Thyroid gland (tissue), 4 donors: ENCODE data around the gene ZWILCH. TPM values are rescaled to one million over a fixed set of nuclear protein-coding genes. Genes with fewer than 3 reads are reported as not detected.

Source experiments
- DNase-seq, 2 donors: peaks; one replicate each; pipeline ENCODE4 v3.0.0-alpha.2; 2019
- H3K27ac ChIP-seq, 3 donors: fragments of 200-600 bp; sonication (generic); 1 replicate in 2 of 3; 2 replicates in 1 of 3; pipeline ENCODE4 v1.5.1; 2016 to 2019; ENCODE audit warnings: mild to moderate bottlenecking in 1 of 3, moderate library complexity in 1 of 3
- H3K27me3 ChIP-seq: fragments of 200-600 bp; sonication (generic); one replicate; pipeline ENCODE4 v1.5.1; 2019
- H3K36me3 ChIP-seq, 2 donors: fragments of 200-600 bp; sonication (generic); one replicate each; pipeline ENCODE4 v1.5.1; 2016 to 2019
- H3K4me1 ChIP-seq, 2 donors: fragments of 200-600 bp; sonication (generic); one replicate each; pipeline ENCODE4 v1.5.1; 2017 to 2019
- H3K4me3 ChIP-seq, 3 donors: fragments of 200-600 bp; sonication (generic); replicated peaks in 1 of 3; 1 replicate in 2 of 3; 2 replicates in 1 of 3; pipeline ENCODE4 v1.5.1; 2016; ENCODE audit warnings: mild to moderate bottlenecking in 1 of 3
- H3K9me3 ChIP-seq: fragments of 200-600 bp; sonication (generic); one replicate; pipeline ENCODE4 v1.5.1; 2017
- POLR2A ChIP-seq, 2 donors: fragments of 450-650 bp; IDR thresholded peaks; one replicate each; pipeline ENCODE4 v1.6.1; 2017; ENCODE audit warnings: antibody characterized with exemption in 2 of 2, mild to moderate bottlenecking in 2 of 2, moderate library complexity in 1 of 2
- WGBS, 2 donors: methylation state at CpG; one replicate each; pipeline ENCODE4 v1.1.5; 2017; 5-methylcytosine and 5-hydroxymethylcytosine counted together
- intact Hi-C: fragments of 100-400 bp; cut with DNase I; formaldehyde crosslinking; loops from one replicate; pipeline ENCODE4 v1.15.1; 2023
- total RNA-seq, 4 donors: library from RNA; depleted of rRNA; stranded (reverse); fragments of >200 nt; gene quantifications; one replicate each; pipeline ENCODE4 v1.2.3, GENCODE V29; 2016
- TF ChIP-seq, protein P1 (sequence below), 6 experiments: fragments of 200-600 bp in 3 of 6; fragments of 450-650 bp in 3 of 6; sonication (generic) in 3 of 6; IDR thresholded peaks; one replicate each; pipeline ENCODE4 v1.5.1; 2016 to 2019; ENCODE audit warnings: antibody characterized with exemption in 6 of 6, mild to moderate bottlenecking in 2 of 6, inconsistent platforms in 1 of 6, moderate library complexity in 1 of 6

The ZWILCH gene
- total RNA-seq, 4 donors from 2014 or later: 3.8 to 6.4 (median 5.3) TPM

DNA sequence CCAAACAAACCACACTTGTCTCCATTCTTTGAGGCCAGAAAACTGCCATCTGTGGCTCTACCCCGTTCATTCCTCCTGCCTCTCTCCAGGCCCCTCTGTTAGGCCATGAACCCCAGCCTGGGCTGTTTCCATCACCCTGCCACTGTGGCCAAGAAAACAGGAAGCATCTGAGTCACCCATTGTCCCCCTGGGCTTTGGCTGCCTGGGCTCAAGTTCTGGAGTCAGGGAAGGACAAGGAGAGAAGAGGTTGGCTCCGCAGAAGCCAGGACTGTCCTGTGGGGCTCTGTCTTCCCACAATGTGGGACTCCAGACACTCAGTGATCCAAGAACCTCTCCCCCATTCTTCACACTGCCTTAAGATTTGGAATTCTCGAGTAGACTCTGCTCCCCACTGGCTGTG is 75.5 kb downstream of the ZWILCH start:
- Histone ChIP-seq H3K36me3 (no peaks in the 10 kb centered on the region), H3K27me3 (no peaks in the 10 kb centered on the region), H3K4me3 (no peak overlapping the region), H3K4me1 (no peaks in the 10 kb centered on the region), H3K27ac (peak overlapping the region in 1 of 3 donors; percentile 41), H3K9me3 (no peaks in the 10 kb centered on the region)
- DNase-seq: peak; percentile 8 to 31
- WGBS, 2 donors: 68 to 70% methylated on average over 3 of the region's 3 CpGs
- TF ChIP-seq, protein P1, sequence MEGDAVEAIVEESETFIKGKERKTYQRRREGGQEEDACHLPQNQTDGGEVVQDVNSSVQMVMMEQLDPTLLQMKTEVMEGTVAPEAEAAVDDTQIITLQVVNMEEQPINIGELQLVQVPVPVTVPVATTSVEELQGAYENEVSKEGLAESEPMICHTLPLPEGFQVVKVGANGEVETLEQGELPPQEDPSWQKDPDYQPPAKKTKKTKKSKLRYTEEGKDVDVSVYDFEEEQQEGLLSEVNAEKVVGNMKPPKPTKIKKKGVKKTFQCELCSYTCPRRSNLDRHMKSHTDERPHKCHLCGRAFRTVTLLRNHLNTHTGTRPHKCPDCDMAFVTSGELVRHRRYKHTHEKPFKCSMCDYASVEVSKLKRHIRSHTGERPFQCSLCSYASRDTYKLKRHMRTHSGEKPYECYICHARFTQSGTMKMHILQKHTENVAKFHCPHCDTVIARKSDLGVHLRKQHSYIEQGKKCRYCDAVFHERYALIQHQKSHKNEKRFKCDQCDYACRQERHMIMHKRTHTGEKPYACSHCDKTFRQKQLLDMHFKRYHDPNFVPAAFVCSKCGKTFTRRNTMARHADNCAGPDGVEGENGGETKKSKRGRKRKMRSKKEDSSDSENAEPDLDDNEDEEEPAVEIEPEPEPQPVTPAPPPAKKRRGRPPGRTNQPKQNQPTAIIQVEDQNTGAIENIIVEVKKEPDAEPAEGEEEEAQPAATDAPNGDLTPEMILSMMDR (IDR thresholded peaks at IDR 0.05): no peak
- TF ChIP-seq POLR2A (IDR thresholded peaks at IDR 0.05): no peak
- intact Hi-C loops: no loop called here

DNA sequence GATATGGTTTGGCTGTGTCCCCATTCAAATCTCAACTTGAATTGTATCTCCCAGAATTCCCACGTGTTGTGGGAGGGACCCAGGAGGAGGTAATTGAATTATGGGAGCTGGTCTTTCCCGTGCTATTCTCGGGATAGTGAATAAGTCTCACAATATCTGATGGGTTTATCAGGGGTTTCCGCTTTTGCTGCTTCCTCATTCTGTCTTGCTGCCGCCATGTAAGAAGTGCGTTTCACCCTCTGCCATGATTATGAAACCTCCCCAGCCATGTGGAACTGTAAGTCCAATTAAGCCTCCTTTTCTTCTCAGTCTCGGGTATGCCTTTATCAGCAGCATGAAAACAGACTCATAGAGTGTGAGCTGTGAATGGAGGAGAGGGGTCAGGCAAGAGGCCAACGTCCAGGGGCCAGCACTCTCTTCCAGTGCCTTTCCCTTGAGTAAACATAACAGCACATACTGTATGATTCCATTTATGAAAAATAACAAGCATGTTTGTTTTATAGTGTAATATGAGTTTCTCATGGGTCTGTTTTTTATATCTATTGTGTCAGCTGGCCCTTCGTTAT is 76.9 kb downstream of the ZWILCH start:
- no peak overlapping the region for H3K4me3 ChIP-seq
- H3K9me3 ChIP-seq: no peaks in the 10 kb centered on the region
- no peak for DNase-seq
- H3K27me3 ChIP-seq: no peaks in the 10 kb centered on the region
- no peak overlapping the region for H3K27ac ChIP-seq
- no peaks in the 10 kb centered on the region for H3K4me1 ChIP-seq
- intact Hi-C loops: no loop called here
- TF ChIP-seq, protein P1 (IDR thresholded peaks at IDR 0.05): no peak
- no peak for TF ChIP-seq POLR2A (IDR thresholded peaks at IDR 0.05)
- WGBS, 2 donors: 71 to 79% methylated on average over 9 of the region's 9 CpGs
- no peaks in the 10 kb centered on the region for H3K36me3 ChIP-seq

DNA sequence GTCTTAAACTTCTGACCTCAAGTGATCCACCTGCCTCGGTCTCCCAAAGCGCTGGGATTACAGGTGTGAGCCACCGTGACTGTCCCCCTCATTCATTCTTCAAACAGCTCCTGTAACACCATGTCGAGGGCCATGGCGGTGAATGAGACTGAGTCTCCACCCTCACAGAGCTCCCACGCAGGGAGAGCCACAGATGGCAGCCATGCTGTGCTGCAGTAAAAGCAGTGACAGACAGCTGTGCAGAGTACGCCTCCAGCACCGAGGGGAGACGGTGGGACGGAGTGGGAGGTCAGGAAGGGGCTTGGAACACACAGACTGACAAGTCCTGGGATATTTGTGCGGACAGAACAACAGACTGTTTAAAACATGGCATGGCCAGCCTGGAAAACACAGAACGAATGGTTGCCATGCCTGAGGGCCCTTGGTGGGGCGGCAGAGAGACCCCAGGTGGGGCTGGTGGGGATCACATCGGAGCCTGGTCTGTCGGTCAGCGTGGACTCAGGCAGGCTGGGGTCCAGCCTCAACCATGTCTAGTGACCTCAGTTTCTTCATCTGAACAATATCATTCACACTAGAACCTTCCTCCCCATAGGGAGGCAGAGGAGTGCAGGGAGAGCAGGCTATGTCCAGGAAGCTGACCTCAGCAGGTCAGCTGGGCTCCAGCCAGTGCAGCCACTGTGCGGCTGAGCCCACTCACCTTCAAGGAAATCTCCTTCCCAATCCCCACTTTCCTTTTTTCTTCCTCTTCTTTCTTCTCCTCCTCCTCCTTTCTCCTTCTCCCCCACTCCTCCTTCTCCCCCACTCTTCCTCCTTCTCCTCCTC is 81.2 kb downstream of the ZWILCH start:
- WGBS, 2 donors: 75 to 78% methylated on average over 16 to 17 of the region's 17 CpGs
- Histone ChIP-seq H3K4me1 (peaks cover 0 to 8% of the 10 kb centered on the region in 2 donors), H3K4me3 (no peak overlapping the region), H3K36me3 (no peaks in the 10 kb centered on the region), H3K9me3 (no peaks in the 10 kb centered on the region), H3K27me3 (no peaks in the 10 kb centered on the region), H3K27ac (no peak overlapping the region)
- TF ChIP-seq, protein P1 (IDR thresholded peaks at IDR 0.05): no peak
- no peak for TF ChIP-seq POLR2A (IDR thresholded peaks at IDR 0.05)
- no peak for DNase-seq
- intact Hi-C loops: no loop called here

DNA sequence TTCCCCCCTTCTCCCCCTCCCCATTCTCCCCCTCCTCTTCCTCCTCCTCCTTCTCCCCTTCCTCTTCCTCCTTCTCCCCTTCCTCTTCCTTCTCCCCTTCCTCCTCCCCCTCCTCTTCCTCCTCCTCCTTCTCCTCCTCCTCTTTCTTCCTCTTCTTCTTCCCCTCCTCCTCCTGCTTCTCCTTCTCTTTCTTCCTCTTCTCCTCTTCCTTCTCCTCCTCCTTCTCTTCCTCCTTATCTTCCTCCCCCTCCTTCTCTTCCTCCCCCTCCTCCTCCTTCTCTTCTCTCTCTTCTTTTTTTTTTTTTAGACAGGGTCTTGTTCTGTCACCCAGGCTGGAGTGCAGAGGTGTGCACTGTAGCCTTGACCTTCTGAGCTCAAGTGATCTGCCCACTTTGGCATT is 81.9 kb downstream of the ZWILCH start:
- H3K27me3 ChIP-seq: no peaks in the 10 kb centered on the region
- no peaks in the 10 kb centered on the region for H3K36me3 ChIP-seq
- peaks cover 0 to 8% of the 10 kb centered on the region in 2 donors for H3K4me1 ChIP-seq
- TF ChIP-seq, protein P1 (IDR thresholded peaks at IDR 0.05): no peak
- TF ChIP-seq POLR2A (IDR thresholded peaks at IDR 0.05): no peak
- H3K4me3 ChIP-seq: no peak overlapping the region
- no peak for DNase-seq
- no peaks in the 10 kb centered on the region for H3K9me3 ChIP-seq
- intact Hi-C loops: no loop called here
- no peak overlapping the region for H3K27ac ChIP-seq

DNA sequence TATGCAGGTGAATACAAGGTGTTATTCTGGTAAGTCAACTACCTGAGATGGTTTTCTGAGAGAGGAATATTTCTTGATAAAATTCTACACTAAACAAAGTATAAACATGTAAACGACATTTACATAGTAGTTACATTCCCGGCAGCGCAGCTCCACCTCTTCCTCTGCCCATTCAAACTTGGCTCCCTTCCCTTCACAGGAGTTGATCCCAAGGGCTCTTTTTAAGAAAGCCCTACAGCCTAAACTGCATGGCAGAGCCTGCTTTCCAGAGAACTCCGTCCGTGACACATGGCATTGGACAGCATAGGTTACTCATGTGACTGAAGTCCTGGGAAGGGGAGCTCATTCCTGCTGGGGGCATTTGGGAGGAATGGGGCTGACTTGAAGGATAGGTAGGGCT is 82.6 kb downstream of the ZWILCH start:
- 22 to 27% methylated on average over 5 of the region's 5 CpGs for WGBS, 2 donors
- H3K36me3 ChIP-seq: no peaks in the 10 kb centered on the region

More for the DNA sequence above, 82.6 kb downstream of the ZWILCH start:
- DNase-seq: peak; percentile 17 to 20
- Histone ChIP-seq H3K9me3 (no peaks in the 10 kb centered on the region), H3K27me3 (no peaks in the 10 kb centered on the region), H3K4me1 (peaks cover 0 to 8% of the 10 kb centered on the region in 2 donors), H3K27ac (no peak overlapping the region), H3K4me3 (no peak overlapping the region)
- TF ChIP-seq POLR2A (IDR thresholded peaks at IDR 0.05): no peak
- TF ChIP-seq, protein P1 (IDR thresholded peaks at IDR 0.05): no peak
- intact Hi-C loops: no loop called here
